Mesendoderm (in vitro differentiated cells): Measurements from ENCODE around the gene SLAMF6.
"Not testable (repeated sequence)": the region's sequence is repeated elsewhere in the genome, so short reads cannot be mapped to it uniquely, and the experiment has no call there.

Experiments
- DNase-seq: peaks from one replicate; pipeline ENCODE4 v3.0.0; 2013
- H2AK5ac ChIP-seq: 2 replicates; pipeline ENCODE4 v1.6.1; 2013; ENCODE audit warnings: low read length, inconsistent platforms
- H2BK120ac ChIP-seq: 2 replicates; pipeline ENCODE4 v1.6.1; 2013; ENCODE audit warnings: low read depth, mild to moderate bottlenecking, low read length, moderate library complexity, mixed read lengths
- H2BK15ac ChIP-seq: replicated peaks from 2 replicates; pipeline ENCODE4 v1.6.1; 2013; ENCODE audit warnings: low read depth, mild to moderate bottlenecking, moderate library complexity
- H2BK5ac ChIP-seq: 2 replicates; pipeline ENCODE4 v1.6.1; 2013; ENCODE audit warnings: low read length, inconsistent platforms
- H3K18ac ChIP-seq: 2 replicates; pipeline ENCODE4 v1.6.1; 2013; ENCODE audit warnings: mild to moderate bottlenecking, low read length, mixed read lengths
- H3K23ac ChIP-seq: one replicate; pipeline ENCODE4 v1.6.1; 2013; ENCODE audit warnings: low read length
- H3K27ac ChIP-seq: 2 replicates; pipeline ENCODE4 v1.5.1; 2013; ENCODE audit warnings: low read depth, mild to moderate bottlenecking, inconsistent platforms, low read length, moderate library complexity
- H3K27me3 ChIP-seq: 2 replicates; pipeline ENCODE4 v1.6.1; 2013; ENCODE audit warnings: low read length, control low read depth, mild to moderate bottlenecking, inconsistent platforms; ENCODE audit not compliant: insufficient read depth, poor library complexity
- H3K36me3 ChIP-seq: 2 replicates; pipeline ENCODE4 v1.6.1; 2013; ENCODE audit warnings: low read length, inconsistent platforms; ENCODE audit not compliant: control insufficient read depth, insufficient read depth
- H3K4ac ChIP-seq: one replicate; pipeline ENCODE4 v1.6.1; 2013; ENCODE audit warnings: low read depth, mild to moderate bottlenecking, low read length, moderate library complexity
- H3K4me1 ChIP-seq: 2 replicates; pipeline ENCODE4 v1.6.1; 2013; ENCODE audit warnings: low read depth, low read length, inconsistent platforms; ENCODE audit not compliant: control insufficient read depth
- H3K4me2 ChIP-seq: 2 replicates; pipeline ENCODE4 v1.6.1; 2013; ENCODE audit warnings: low read length
- H3K4me3 ChIP-seq: 2 replicates; pipeline ENCODE4 v1.5.1; 2013; ENCODE audit warnings: mild to moderate bottlenecking, low read length
- H3K56ac ChIP-seq: one replicate; pipeline ENCODE4 v1.6.1; 2013; ENCODE audit warnings: low read length
- H3K79me1 ChIP-seq: 2 replicates; pipeline ENCODE4 v1.6.1; 2013; ENCODE audit warnings: low read length, inconsistent platforms
- H3K79me2 ChIP-seq: 2 replicates; pipeline ENCODE4 v1.6.1; 2013; ENCODE audit warnings: mild to moderate bottlenecking, low read length; ENCODE audit not compliant: control insufficient read depth, insufficient read depth
- H3K9ac ChIP-seq: 2 replicates; pipeline ENCODE4 v1.6.1; 2013; ENCODE audit warnings: low read length, inconsistent platforms
- H4K5ac ChIP-seq: one replicate; pipeline ENCODE4 v1.6.1; 2013; ENCODE audit warnings: low read length
- H4K8ac ChIP-seq: one replicate; pipeline ENCODE4 v1.6.1; 2013; ENCODE audit warnings: low read depth, mild to moderate bottlenecking, control low read depth, low read length, moderate library complexity
- WGBS: extraction: QIAGEN DNeasy Blood & Tissue Kit; methylation state at CpG from one replicate; pipeline ENCODE4 v1.1.7; 2013; ENCODE audit warnings: low lambda C conversion rate, missing lambda C conversion rate; ENCODE audit not compliant: insufficient coverage; ENCODE audit errors: extremely low coverage; 5-methylcytosine and 5-hydroxymethylcytosine counted together

SLAMF6 gene

DNA sequence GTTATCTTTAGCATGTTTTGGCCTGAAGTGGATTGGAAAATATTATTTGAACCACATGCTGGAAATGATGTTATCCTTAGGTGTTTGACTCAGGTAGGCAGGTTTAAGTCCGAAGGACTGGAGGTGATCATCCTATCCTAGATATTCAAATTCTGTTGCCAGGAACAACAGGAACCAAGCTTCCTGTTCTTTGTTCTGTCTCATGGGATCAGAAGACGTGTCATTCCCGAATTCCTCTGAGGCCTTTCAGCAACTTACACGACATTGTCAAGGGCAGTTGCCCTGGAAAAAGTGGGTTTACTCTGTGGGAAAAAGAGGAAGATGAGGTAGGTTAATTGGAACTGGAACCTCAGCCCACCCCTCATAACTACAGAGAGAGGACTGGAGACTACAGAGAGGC is 36.6 kb downstream of the SLAMF6 start:
- H3K4ac ChIP-seq: no peak overlapping the region
- peak; percentile 87 for DNase-seq
- no peaks in the 10 kb centered on the region for H3K79me2 ChIP-seq
- H3K4me3 ChIP-seq: no peak overlapping the region
- no peaks in the 10 kb centered on the region for H3K79me1 ChIP-seq
- no peak overlapping the region for H2BK120ac ChIP-seq
- H2BK15ac ChIP-seq: no peak overlapping the region
- WGBS: no CpG with 5 or more reads among the region's 4 CpGs
- no peaks in the 10 kb centered on the region for H3K27me3 ChIP-seq
- no peak overlapping the region for H3K9ac ChIP-seq
- H2BK5ac ChIP-seq: no peak overlapping the region
- H4K5ac ChIP-seq: no peak overlapping the region
- H3K27ac ChIP-seq: no peak overlapping the region
- no peak overlapping the region for H3K18ac ChIP-seq
- no peaks in the 10 kb centered on the region for H3K36me3 ChIP-seq
- no peak overlapping the region for H3K23ac ChIP-seq
- H2AK5ac ChIP-seq: no peak overlapping the region
- H3K4me1 ChIP-seq: no peaks in the 10 kb centered on the region
- no peak overlapping the region for H4K8ac ChIP-seq
- H3K56ac ChIP-seq: peak overlapping the region; percentile 30
- H3K4me2 ChIP-seq: no peak overlapping the region

GRCh38 chr1:160483505-160484185 is 39.4 kb downstream of the SLAMF6 start:
- Histone ChIP-seq H3K27me3 (no peaks in the 10 kb centered on the region), H3K18ac (no peak overlapping the region), H3K36me3 (no peaks in the 10 kb centered on the region), H3K4me3 (no peak overlapping the region), H2AK5ac (no peak overlapping the region), H3K4me1 (no peaks in the 10 kb centered on the region), H2BK5ac (no peak overlapping the region), H2BK120ac (no peak overlapping the region), H3K23ac (no peak overlapping the region), H3K4me2 (no peak overlapping the region), H2BK15ac (no peak overlapping the region), H3K79me2 (no peaks in the 10 kb centered on the region), H3K4ac (no peak overlapping the region), H3K79me1 (no peaks in the 10 kb centered on the region), H4K5ac (no peak overlapping the region), H3K56ac (no peak overlapping the region), H3K27ac (no peak overlapping the region), H4K8ac (no peak overlapping the region), H3K9ac (no peak overlapping the region)
- no peak for DNase-seq
- 100% methylated on average over 1 of the region's 2 CpGs for whole genome bisulfite sequencing

GRCh38 chr1:160481979-160482596 is 41.0 kb downstream of the SLAMF6 start:
- H3K4ac ChIP-seq: no peak overlapping the region
- H3K23ac ChIP-seq: no peak overlapping the region
- no peak overlapping the region for H3K27ac ChIP-seq
- H3K79me2 ChIP-seq: no peaks in the 10 kb centered on the region
- H2BK5ac ChIP-seq: no peak overlapping the region
- no peak overlapping the region for H2BK120ac ChIP-seq
- no peak overlapping the region for H3K9ac ChIP-seq
- H4K5ac ChIP-seq: no peak overlapping the region
- H4K8ac ChIP-seq: no peak overlapping the region
- no peak overlapping the region for H3K18ac ChIP-seq
- no peaks in the 10 kb centered on the region for H3K79me1 ChIP-seq
- H3K36me3 ChIP-seq: no peaks in the 10 kb centered on the region
- H2AK5ac ChIP-seq: no peak overlapping the region
- no peak overlapping the region for H3K4me3 ChIP-seq
- no peak for DNase-seq
- H3K27me3 ChIP-seq: no peaks in the 10 kb centered on the region
- H3K4me2 ChIP-seq: no peak overlapping the region
- no peaks in the 10 kb centered on the region for H3K4me1 ChIP-seq
- no peak overlapping the region for H3K56ac ChIP-seq
- WGBS: no CpG with 5 or more reads among the region's 1 CpG
- H2BK15ac ChIP-seq: no peak overlapping the region

GRCh38 chr1:160480781-160481180 is 42.3 kb downstream of the SLAMF6 start:
- not testable (repeated sequence) for H3K27me3 ChIP-seq, H3K4me2 ChIP-seq, H3K4me3 ChIP-seq, H3K4me1 ChIP-seq, H2BK120ac ChIP-seq, DNase-seq, H3K56ac ChIP-seq, H2AK5ac ChIP-seq, H4K8ac ChIP-seq, H3K18ac ChIP-seq, H2BK15ac ChIP-seq, H4K5ac ChIP-seq, H3K79me2 ChIP-seq, H3K27ac ChIP-seq, H3K79me1 ChIP-seq, H3K4ac ChIP-seq, H2BK5ac ChIP-seq, H3K23ac ChIP-seq, H3K36me3 ChIP-seq, H3K9ac ChIP-seq
- WGBS: no CpG with 5 or more reads among the region's 7 CpGs

GRCh38 chr1:160479091-160479490 is 44.0 kb downstream of the SLAMF6 start:
- H3K36me3 ChIP-seq, H3K79me1 ChIP-seq, H3K56ac ChIP-seq, H3K79me2 ChIP-seq, H3K9ac ChIP-seq, H3K23ac ChIP-seq, H4K5ac ChIP-seq, H2BK5ac ChIP-seq, H3K4ac ChIP-seq, H3K27me3 ChIP-seq, H3K4me3 ChIP-seq, H3K4me1 ChIP-seq, H3K27ac ChIP-seq, H3K18ac ChIP-seq, H3K4me2 ChIP-seq, H4K8ac ChIP-seq, H2BK120ac ChIP-seq, H2AK5ac ChIP-seq, H2BK15ac ChIP-seq, DNase-seq: not testable (repeated sequence)
- WGBS: no CpG with 5 or more reads among the region's 6 CpGs
